ENCODE data around the gene PC. TPM values are rescaled to one million over a fixed set of nuclear protein-coding genes. Genes with fewer than 3 reads are reported as not detected.

Gene PC
- polyA plus RNA-seq, 1 of the 3 experiments (the other 2 are of a cell fraction), result 9.7 TPM

GRCh38 chr11:66978229-66978628 is 20.0 kb upstream of the PC start:
- no peaks in the 10 kb centered on the region for H4K20me1 ChIP-seq (ENCODE audit: insufficient read depth)
- H3K79me2 ChIP-seq (ENCODE audit: insufficient read depth), result no peaks in the 10 kb centered on the region
- no peak for TF ChIP-seq ELF1 (IDR thresholded peaks at IDR 0.05)
- TF ChIP-seq, protein P1, sequence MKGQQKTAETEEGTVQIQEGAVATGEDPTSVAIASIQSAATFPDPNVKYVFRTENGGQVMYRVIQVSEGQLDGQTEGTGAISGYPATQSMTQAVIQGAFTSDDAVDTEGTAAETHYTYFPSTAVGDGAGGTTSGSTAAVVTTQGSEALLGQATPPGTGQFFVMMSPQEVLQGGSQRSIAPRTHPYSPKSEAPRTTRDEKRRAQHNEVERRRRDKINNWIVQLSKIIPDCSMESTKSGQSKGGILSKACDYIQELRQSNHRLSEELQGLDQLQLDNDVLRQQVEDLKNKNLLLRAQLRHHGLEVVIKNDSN (IDR thresholded peaks at IDR 0.05; ENCODE audit: borderline replicate concordance, low read depth), result no peak
- no peak for TF ChIP-seq YY1 (IDR thresholded peaks at IDR 0.05; ENCODE audit: low read depth)
- TF ChIP-seq FOXJ3 (CRISPR knock-in tag; IDR thresholded peaks at IDR 0.05), result no peak
- TF ChIP-seq ZBTB33 (IDR thresholded peaks at IDR 0.05; ENCODE audit: borderline replicate concordance, low read depth), result no peak
- TF ChIP-seq, protein P2, sequence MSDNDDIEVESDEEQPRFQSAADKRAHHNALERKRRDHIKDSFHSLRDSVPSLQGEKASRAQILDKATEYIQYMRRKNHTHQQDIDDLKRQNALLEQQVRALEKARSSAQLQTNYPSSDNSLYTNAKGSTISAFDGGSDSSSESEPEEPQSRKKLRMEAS (IDR thresholded peaks at IDR 0.05; ENCODE audit: low read depth), result no peak
- TF ChIP-seq REST (IDR thresholded peaks at IDR 0.05; ENCODE audit: low read depth, low read length), result no peak
- no peaks in the 10 kb centered on the region for H3F3A ChIP-seq (replicated peaks; ENCODE audit: insufficient read depth)
- 96% methylated on average over 2 of the region's 2 CpGs for WGBS (ENCODE audit: low lambda C conversion rate)
- H3K9me2 ChIP-seq, result no peaks in the 10 kb centered on the region
- H3K4me1 ChIP-seq (ENCODE audit: control insufficient read depth in 1 of 2, insufficient read depth in 2 of 2, low read depth in 1 of 2, low read length in 1 of 2), result peaks cover 3 to 9% of the 10 kb centered on the region in 2 experiments; a peak in 2 of 4 replicates
- H3K27ac ChIP-seq (ENCODE audit: low read depth in 2 of 2, low read length in 1 of 2), result no peak overlapping the region
- no peak overlapping the region for H3K4me3 ChIP-seq (ENCODE audit: low read depth in 2 of 2, low read length in 1 of 2)
- POLR2A ChIA-PET, result no interaction called here
- no peaks in the 10 kb centered on the region for H3K9me3 ChIP-seq
- no peak for DNase-seq
- H3K4me2 ChIP-seq, result no peak overlapping the region
- no peaks in the 10 kb centered on the region for H3K27me3 ChIP-seq (ENCODE audit: insufficient read depth)
- CTCF ChIA-PET, result interaction anchor here (1.1 kb wide), 1 partner anchor 279 kb away, joined by 3 read pairs; no protein-coding TSS in a partner anchor
- H2AFZ ChIP-seq (ENCODE audit: low read depth), result no peak overlapping the region
- H3K36me3 ChIP-seq (replicated peaks in 1 of 2; ENCODE audit: control insufficient read depth in 1 of 2, insufficient read depth in 2 of 2, low read length in 1 of 2), result no peaks in the 10 kb centered on the region
- H3K9ac ChIP-seq, result no peak overlapping the region

GRCh38 chr11:66976925-66977324 is 18.7 kb upstream of the PC start:
- DNase-seq, result no peak
- Histone ChIP-seq H3K4me1 (ENCODE audit: control insufficient read depth in 1 of 2, insufficient read depth in 2 of 2, low read depth in 1 of 2, low read length in 1 of 2) (peaks cover 0 to 8% of the 10 kb centered on the region in 2 experiments; a peak in 1 of 4 replicates), H3K9me3 (no peaks in the 10 kb centered on the region), H3K9me2 (no peaks in the 10 kb centered on the region), H3K27ac (ENCODE audit: low read depth in 2 of 2, low read length in 1 of 2) (no peak overlapping the region), H3K4me3 (ENCODE audit: low read depth in 2 of 2, low read length in 1 of 2) (no peak overlapping the region), H3K9ac (no peak overlapping the region), H2AFZ (ENCODE audit: low read depth) (no peak overlapping the region), H3F3A (replicated peaks; ENCODE audit: insufficient read depth) (peaks cover 6% of the 10 kb centered on the region), H3K36me3 (replicated peaks in 1 of 2; ENCODE audit: control insufficient read depth in 1 of 2, insufficient read depth in 2 of 2, low read length in 1 of 2) (no peaks in the 10 kb centered on the region), H3K79me2 (ENCODE audit: insufficient read depth) (no peaks in the 10 kb centered on the region), H3K27me3 (ENCODE audit: insufficient read depth) (no peaks in the 10 kb centered on the region), H3K4me2 (no peak overlapping the region), H4K20me1 (ENCODE audit: insufficient read depth) (no peaks in the 10 kb centered on the region)
- WGBS (ENCODE audit: low lambda C conversion rate), result 83% methylated on average over 4 of the region's 6 CpGs
- CTCF ChIA-PET, result interaction anchor here (0.6 to 4.5 kb wide), 16 partner anchors 8 to 298 kb away, joined by 3 to 54 read pairs (median 7); partner anchors contain the start of genes PC, RCE1 and SYT12
- POLR2A ChIA-PET, result no interaction called here
- TF ChIP-seq IRF3 (IDR thresholded peaks at IDR 0.05; ENCODE audit: low read depth, low read length) (no peak), PBX3 (IDR thresholded peaks at IDR 0.05) (no peak), RXRA (IDR thresholded peaks at IDR 0.05; ENCODE audit: borderline replicate concordance, low read depth) (no peak), NFIC (IDR thresholded peaks at IDR 0.05; ENCODE audit: borderline replicate concordance) (no peak), FOSL2 (IDR thresholded peaks at IDR 0.05; ENCODE audit: borderline replicate concordance, low read depth) (no peak), SIN3A (IDR thresholded peaks at IDR 0.05; ENCODE audit: borderline replicate concordance, low read depth, low read length) (no peak), FOXJ3 (CRISPR knock-in tag; IDR thresholded peaks at IDR 0.05) (no peak), USF2 (IDR thresholded peaks at IDR 0.05; ENCODE audit: borderline replicate concordance, low read depth, low read length) (no peak), TCF12 (IDR thresholded peaks at IDR 0.05) (no peak), RCOR1 (IDR thresholded peaks at IDR 0.05; ENCODE audit: low read length) (no peak), GABPA (IDR thresholded peaks at IDR 0.05; ENCODE audit: low read depth) (no peak), GATA2 (CRISPR knock-in tag; IDR thresholded peaks at IDR 0.05) (no peak)

All from SK-N-SH (cell line).